WI38 (cell line): Measurements from ENCODE around the gene FAM168A.
"Not testable (repeated sequence)": the region's sequence is repeated elsewhere in the genome, so short reads cannot be mapped to it uniquely, and the experiment has no call there.

Experiments
- H3K4me3 ChIP-seq: 2 replicates; pipeline ENCODE4 v1.5.1; 2011; ENCODE audit warnings: low read depth, mild to moderate bottlenecking, control low read depth, low read length
- TF ChIP-seq, protein P1 (sequence below): IDR thresholded peaks from 2 replicates; pipeline ENCODE4 v1.5.1; 2012; ENCODE audit warnings: low read depth, mild to moderate bottlenecking, control low read depth, low read length

Gene FAM168A

GRCh38 chr11:73480677-73481076 is 117.2 kb downstream of the FAM168A start:
- TF ChIP-seq, protein P1, sequence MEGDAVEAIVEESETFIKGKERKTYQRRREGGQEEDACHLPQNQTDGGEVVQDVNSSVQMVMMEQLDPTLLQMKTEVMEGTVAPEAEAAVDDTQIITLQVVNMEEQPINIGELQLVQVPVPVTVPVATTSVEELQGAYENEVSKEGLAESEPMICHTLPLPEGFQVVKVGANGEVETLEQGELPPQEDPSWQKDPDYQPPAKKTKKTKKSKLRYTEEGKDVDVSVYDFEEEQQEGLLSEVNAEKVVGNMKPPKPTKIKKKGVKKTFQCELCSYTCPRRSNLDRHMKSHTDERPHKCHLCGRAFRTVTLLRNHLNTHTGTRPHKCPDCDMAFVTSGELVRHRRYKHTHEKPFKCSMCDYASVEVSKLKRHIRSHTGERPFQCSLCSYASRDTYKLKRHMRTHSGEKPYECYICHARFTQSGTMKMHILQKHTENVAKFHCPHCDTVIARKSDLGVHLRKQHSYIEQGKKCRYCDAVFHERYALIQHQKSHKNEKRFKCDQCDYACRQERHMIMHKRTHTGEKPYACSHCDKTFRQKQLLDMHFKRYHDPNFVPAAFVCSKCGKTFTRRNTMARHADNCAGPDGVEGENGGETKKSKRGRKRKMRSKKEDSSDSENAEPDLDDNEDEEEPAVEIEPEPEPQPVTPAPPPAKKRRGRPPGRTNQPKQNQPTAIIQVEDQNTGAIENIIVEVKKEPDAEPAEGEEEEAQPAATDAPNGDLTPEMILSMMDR = no peak
- no peak overlapping the region for H3K4me3 ChIP-seq

DNA sequence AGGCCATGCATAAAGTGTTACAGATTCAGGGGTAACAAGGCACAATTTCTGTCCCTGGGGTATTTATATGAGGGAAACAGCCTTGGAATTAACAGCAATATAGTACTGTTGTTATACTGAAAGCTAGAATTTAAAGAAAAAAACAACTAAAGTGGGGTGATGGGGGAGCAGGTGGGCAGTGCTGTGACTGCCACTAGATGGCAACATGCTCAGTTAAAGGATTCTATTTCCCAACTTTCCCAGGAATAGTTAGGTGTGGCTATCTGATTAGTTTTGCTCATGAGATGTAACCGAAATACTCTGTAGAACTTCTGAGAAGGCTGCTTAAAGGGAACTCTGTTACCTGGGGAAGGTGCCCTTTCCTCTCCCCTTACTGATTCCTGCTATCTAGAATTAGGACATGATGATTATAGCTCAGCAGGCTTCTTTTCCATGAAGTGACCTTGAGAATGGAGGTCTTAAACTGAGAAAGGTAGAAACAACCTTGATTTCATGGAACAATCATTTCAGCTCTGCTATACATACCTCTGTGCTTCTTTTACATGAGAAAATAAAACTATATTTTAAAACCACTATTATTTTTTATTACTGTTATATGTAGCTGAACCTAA is 119.1 kb downstream of the FAM168A start:
- H3K4me3 ChIP-seq = no peak overlapping the region
- TF ChIP-seq, protein P1 = peak; percentile 85

GRCh38 chr11:73477518-73477917 is 120.4 kb downstream of the FAM168A start:
- no peak overlapping the region for H3K4me3 ChIP-seq
- TF ChIP-seq, protein P1 = no peak

DNA sequence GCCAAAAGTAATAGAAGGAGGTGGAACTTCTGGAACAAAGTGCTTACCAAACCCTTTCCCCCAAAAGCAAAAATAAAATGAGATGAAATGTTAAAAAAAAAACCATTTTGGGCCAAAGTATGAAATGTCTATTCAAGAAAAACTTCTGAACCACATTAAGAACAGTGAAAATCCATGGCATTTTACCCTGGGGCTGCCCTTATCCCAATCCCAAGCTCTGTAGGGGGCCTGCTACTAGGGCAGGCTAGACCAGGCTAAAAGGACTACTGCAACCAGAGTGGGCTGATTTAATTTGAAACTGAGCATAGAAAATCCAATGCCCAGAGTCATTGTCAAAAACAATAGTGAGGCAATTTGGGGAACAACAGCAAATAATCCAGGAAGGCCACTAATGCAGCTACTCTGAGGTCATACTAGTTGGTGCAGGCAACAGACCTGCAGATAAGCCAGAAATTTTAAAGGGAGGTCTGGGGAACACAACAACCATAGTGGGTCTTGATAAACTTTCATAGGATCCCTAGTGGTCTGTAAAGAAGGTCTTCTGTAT is 122.3 kb downstream of the FAM168A start:
- no peak overlapping the region for H3K4me3 ChIP-seq
- TF ChIP-seq, protein P1 = no peak

DNA sequence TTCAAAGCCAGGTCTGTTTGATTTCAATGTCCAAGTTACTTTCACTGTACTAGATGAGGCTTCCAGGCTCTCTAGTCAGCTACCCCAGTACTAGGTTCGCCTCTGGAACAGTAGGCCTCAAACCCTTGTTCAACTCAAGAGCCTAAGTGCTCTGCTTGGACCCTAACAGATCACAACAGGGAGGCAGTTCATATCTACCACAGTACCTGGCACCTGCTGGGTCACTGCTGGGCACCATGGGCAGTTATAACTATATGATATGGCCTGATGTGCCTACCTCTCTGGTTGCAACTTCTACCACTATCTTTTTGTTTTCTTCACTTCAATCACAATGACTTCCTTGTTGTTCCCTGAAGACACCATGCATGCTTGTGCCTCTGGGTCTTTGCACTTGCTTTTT is 124.7 kb downstream of the FAM168A start:
- H3K4me3 ChIP-seq = no peak overlapping the region
- TF ChIP-seq, protein P1 = no peak

GRCh38 chr11:73470036-73470612 is 127.8 kb downstream of the FAM168A start:
- H3K4me3 ChIP-seq = not testable (repeated sequence)

DNA sequence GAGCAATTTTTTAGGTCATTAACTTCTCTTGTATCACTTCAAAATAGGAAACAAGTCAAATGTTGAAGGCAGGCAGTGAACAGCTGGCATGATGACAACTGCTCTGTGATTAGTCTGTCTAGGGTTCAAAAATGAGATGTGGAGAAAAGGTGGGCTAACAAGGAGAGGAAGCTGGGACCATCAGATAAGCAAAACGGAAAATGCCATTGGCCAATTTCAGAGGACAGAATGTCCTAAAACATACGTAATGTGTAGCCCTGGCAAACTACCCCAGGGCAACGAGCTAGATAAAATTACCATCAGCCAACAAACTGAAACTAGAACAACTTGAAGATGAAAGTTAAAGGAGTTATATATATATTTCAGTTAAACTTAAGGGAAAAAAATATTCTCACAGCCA is 128.5 kb downstream of the FAM168A start:
- no peak overlapping the region for H3K4me3 ChIP-seq
- TF ChIP-seq, protein P1 = no peak
